Measurements from ENCODE around the gene MALT1.
A peak's percentile ranks its signal among the peaks of the same experiment; 100 is the strongest.

Gene MALT1

DNA sequence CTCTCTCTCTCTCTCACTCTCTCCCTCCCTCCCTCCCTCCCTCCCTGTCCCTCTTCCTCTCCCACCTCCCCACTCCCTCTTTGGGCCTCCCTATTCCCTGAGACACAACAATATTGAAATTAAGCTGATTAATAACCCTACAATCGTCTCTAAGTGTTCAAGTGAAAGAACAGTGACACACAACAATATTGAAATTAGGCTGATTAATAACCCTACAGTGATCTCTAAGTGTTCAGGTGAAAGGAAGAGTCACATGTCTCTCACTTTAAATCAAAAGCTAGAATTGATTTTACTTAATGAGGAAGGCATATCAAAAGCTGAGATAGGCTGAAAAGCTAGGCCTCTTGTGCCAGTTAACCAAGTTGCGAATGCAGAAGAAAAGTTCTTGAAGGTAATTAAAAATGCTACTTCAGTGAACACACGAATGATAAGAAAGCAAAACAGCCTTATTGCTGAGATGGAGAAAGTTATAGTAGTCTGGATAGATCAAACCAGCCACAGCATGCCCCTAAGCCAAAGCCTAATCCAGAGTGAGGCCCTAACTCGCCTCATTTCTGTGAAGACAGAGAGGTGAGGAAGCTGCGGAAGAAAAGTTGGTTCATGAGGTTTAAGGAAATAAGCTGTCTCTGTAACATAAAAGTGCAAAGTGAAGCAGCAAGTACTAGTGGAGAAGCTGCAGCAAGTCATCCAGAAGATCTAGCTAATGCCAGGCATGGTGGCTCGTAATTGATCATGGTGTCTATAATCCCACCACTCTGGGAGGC lies 21.3 kb downstream of the MALT1 start:
- DNase-seq: no peak

DNA sequence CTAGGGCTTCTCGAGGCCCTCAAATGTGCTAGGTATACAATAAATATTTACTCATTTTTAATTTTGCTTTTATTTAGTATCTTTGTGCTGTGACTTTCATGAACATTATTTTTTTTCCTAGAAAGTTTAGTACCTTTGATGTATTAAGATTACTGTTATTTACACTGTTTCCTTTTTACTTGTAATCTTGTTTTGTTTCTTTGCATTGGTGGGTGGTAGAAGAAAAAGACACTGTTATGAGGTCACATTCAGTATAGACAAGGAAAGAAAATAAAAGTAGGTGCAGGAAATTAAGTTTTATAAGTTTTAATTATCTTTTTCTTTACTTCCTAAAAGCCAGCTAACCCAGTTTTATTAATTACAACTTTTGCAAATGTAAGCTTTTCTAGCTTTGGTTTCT lies 23.0 kb downstream of the MALT1 start:
- DNase-seq: no peak

GRCh38 chr18:58694720-58695468 lies 23.6 kb downstream of the MALT1 start:
- peak; percentile 93 for DNase-seq

GRCh38 chr18:58695772-58696171 lies 24.5 kb downstream of the MALT1 start:
- no peak for DNase-seq

DNA sequence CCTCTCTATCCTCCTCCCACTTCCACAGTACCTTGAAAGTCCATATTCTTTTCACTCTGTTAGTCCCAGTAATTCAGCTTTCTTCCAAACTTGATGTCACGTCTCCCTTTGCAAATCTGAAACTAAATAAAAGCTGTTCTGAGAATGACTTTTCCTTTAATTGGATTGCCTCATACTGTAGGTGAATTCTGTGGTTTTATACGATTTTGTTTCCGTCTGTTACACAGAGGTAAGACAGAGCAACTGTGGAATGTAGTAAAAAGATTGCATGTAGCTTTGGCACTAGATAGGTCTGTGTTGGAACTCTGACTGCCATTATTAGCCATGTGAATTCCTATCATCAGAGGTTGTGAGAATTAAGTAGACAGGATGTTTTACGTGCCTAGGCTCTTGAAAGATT lies 25.9 kb downstream of the MALT1 start:
- DNase-seq: no peak

GRCh38 chr18:58698701-58699193 lies 27.5 kb downstream of the MALT1 start:
- peak; percentile 50 for DNase-seq

DNA sequence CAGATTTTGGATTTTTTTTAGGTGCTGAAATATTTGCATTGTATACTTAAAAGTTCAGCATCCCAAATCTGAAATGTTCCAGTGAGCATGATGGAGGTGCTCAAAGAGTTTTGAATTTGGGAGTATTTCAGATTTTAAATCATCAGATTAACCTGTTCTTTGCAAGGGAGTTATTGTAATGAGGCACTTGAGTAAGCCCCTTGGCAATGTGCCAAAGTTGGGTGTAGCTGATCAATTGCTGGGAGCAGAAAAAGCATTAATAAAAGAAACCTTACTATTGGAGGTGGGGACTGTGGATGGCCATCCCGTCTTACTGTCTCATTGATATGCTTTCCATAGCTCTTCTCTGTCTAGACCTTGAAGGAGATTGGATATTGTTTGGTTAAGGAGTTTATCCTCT lies 28.3 kb downstream of the MALT1 start:
- DNase-seq: peak; percentile 50

DNA sequence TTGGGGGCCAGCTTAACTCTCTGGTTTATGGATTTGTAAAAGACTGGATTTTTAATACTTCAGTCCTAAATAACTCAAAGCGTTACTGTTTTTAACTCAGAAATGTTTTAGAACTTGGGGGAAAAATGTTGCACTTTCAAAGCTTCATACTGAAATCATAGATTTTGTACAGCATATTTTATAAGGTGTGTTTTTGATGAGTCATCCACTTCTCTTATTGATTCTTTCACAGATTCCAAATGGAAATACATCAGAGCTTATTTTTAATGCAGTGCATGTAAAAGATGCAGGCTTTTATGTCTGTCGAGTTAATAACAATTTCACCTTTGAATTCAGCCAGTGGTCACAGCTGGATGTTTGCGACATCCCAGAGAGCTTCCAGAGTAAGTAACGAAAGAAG lies 28.9 kb downstream of the MALT1 start:
- DNase-seq: no peak

DNA sequence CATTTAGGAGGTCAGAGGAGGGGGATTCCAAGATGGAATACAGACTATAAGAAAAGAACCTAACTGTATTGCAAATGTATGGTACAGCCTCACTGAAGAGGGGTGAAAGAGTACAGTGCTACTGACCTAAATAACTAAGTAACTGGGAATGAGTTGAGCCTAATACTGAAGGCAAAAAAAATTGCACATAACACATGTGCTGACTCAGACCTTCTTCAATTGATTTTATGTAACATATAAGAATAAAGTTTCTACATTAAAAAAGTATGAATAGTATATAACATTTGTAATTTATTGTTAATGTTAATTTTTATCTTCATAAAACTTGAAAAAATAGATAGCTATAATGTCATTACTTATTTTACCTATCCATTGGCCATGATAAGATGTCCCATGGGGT lies 41.7 kb downstream of the MALT1 start:
- no peak for DNase-seq

- no peak for DNase-seq
Observed at GRCh38 chr18:58714259-58714658, 43.0 kb downstream of the MALT1 start.

DNA sequence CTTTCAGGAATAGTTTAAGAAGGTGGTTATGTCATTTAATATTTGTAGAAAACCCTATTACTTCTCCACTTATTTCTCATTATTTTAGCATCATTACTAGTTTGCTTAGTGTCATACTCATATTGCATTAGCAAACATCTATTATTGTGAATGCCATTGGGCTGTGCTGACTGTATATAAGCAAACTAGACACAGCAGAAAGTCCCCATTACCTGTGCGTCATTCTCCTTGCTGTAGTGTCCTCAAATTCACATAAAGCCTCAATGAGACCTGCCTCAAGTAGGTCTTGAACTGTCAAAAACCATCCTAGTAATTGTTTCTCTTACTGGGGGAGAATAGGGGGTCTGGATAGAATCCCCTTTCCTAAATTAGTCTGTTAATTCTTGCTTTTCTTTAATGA lies 43.6 kb downstream of the MALT1 start:
- DNase-seq: no peak

DNA sequence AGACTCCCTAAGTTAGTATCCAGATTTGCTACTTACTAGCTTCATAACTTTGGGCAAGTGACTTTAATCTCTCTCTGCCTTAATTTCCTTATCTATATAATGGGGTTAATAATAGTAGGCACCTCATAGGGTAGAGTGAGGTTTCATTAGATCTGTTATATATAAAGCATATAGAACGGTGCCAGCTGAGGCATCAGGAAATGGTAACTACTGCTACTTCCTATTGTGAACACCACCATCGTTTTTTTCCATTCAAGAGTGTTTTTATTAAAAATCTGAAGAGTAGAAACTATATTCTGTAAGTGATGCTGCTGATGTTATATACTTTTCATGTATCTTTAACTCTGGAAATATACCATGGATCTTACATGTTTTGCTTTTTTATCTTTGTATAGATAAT lies 44.3 kb downstream of the MALT1 start:
- DNase-seq: no peak

DNA sequence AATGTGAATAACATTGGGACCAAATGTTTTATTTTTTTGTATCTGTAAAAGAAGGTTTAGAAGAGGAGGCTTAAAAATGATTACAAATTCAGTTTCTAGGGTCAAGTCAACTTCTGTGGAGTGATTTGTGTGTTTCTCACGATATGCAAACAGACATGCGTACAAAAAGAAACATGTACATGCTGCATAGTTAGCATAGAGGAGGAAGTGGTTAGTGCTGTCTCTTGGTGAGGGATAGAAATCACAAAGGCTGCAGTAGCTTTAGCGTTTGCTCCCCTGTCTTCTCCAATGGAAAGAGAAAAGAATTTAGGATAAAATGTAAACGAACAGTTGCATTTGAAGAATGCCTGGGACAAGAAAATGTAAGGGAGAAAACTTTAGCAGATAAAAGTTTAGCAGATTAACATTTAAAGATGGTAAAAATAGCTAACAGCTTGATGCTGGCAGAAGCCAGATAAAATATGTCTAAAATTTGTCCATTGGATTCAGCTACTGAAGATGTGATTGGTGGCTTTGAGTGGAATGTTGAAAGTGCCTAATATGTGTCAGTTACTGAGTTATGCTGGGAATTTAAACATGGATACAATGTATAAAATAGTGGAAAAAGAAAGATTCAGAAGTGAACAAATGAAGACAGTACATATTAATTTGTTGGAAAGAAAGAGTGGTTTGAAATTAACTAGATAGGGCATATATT lies 44.9 kb downstream of the MALT1 start:
- DNase-seq: no peak

- DNase-seq: no peak
Observed at GRCh38 chr18:58721566-58722239, 50.4 kb downstream of the MALT1 start.

DNA sequence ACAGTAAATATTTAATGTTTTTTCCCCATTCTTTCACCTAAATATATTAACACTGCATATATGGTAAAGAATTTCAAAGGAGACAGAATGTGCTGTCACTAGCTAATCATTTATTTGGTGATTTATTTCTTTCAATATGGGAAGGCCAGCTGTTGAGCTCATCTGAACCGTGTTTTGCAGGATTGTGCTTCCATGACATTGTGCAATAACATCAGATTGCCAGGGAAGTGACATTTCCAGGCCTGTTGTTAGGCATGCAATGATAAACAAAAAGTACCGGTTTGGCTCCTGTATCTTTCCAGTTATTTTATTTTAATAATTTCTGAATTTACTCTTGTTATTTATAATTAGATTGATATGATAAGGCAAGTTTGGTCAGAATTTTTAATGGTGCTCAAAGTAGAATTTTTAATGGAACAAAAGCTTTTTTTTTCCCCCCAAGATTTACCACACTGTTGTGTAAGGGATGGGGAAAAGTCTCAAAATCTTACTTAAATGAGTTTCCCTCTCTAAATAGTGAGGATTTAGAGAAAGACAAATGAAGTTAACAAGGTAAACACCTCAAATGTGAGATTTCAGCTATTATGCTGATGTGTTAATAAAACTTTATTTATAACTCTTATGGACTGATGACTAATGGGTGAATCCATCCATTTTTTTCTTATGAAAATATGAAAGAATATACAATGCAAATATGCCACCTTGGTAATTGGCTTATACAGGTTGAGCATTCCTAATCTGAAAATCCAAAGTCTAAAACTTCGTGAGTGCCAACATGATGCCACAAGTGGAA lies 52.7 kb downstream of the MALT1 start:
- DNase-seq: no peak

GRCh38 chr18:58726671-58727070 lies 55.4 kb downstream of the MALT1 start:
- DNase-seq: no peak

DNA sequence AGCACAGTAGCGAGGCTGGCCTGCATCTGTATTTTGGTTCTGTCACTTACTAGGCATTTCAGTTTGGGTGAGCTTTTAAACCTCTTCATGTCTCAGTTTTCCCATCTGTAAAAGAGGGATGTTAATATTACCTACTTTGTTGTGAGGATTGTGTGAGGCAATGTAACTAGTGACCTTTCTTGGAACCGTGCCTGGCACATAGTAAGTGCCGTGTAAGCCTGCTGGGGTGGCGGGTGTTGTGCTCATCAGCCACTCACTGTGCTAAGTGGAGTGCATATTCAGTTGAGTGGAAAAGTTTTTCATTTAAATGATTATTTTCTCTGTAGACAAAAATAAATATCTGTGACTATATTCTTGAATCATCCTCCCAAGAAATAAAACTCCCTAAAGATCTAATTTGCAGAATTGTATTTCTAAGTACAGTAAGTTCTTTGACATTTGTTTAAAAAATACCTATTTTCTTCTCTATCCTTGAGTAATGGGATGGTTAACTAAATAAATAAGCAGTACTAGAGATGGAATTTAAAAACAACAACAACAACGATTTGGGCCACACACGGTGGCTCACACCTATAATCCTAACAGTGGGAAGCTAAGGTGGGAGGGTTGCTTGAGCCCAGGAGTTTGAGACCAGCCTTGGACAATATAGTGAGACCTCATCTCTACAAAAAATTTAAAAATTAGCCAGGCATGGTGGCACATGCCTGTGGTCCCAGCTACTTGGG lies 56.7 kb downstream of the MALT1 start:
- DNase-seq: no peak

GRCh38 chr18:58728719-58729118 lies 57.5 kb downstream of the MALT1 start:
- no peak for DNase-seq

DNA sequence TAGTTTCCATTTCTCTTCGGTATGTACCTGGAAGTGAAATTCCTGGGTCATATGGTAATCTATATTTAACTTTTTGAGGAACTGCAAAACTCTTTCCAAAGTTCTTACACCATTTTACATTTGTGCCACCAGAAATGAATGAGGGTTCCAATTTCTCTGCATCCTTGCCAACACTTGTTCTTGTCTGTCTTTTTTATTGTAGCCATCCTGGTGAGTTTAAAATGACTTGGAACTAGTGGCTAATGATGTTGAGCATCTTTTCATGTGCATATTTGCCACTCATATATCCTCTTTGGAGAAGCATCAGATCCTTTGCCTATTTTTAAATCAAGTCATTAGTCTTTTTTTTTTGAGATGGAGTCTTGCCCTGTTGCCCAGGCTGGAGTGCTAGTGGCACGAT lies 59.4 kb downstream of the MALT1 start:
- DNase-seq: no peak

DNA sequence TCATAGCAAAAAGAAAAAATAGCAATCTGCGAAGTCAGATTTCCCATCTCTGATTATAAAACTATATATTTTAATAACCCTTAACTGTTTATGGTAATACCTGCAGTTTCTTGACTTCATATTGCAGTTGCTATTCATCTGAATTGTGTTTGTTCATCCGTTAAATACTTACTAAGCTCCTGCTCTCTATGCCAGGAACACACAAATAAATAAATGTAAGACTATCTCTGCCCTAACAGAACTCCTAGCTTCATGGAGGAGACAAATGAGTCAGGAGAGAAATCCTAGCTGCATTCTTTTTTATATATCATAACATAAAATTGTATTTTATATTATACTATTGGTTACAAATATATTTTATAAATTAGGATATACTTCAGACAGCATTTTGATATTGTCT lies 61.2 kb downstream of the MALT1 start:
- DNase-seq: no peak

DNA sequence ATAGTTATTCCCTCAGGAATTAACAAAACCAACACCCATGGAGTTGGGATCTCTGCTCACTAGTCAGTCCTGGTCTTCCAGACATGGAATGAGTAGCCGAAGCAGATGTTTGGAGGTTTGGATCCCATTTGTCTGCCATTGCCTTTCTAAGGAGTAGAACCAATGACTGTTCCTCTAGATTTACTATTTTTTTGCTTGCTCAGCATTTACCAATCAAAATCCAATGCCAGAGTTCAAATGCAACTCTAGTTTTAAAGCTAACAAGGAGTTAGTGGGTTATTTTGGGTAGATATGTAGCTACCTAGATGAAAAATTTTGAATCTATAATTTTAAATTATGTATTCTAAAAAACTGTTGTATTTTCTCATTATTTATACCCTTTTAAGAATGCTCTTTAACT lies 62.6 kb downstream of the MALT1 start:
- no peak for DNase-seq

DNA sequence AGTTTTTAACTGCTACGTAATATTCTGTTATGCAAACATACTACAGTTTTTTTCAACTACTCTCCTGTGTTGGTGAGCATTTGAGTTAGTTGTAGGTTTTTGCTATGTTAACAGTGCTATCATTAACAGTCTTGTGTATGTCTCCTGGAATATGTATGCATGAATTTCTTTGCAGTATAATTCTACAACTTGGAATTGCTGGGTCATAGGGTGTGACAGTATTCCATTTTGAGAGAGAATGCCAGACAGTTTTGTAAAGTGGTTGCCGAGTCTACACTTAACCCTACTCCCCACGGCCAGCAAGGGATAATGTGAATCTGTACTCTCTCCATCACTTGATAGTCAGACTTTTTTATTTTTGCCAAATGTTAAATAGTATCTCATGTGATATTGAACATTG lies 67.1 kb downstream of the MALT1 start:
- no peak for DNase-seq
